CD4-positive, alpha-beta T cell treated with Interleukin-6 at 100 ng/mL for 8 hours (primary cell): ENCODE measurements around the gene ACOX3.
"Not testable (repeated sequence)": the region's sequence is repeated elsewhere in the genome, so short reads cannot be mapped to it uniquely, and the experiment has no call there.

Experiments
- DNase-seq: peaks from one replicate; pipeline ENCODE4 v3.0.0-alpha.2; 2020; ENCODE audit warnings: mixed read lengths, low spot score

ACOX3 gene

DNA sequence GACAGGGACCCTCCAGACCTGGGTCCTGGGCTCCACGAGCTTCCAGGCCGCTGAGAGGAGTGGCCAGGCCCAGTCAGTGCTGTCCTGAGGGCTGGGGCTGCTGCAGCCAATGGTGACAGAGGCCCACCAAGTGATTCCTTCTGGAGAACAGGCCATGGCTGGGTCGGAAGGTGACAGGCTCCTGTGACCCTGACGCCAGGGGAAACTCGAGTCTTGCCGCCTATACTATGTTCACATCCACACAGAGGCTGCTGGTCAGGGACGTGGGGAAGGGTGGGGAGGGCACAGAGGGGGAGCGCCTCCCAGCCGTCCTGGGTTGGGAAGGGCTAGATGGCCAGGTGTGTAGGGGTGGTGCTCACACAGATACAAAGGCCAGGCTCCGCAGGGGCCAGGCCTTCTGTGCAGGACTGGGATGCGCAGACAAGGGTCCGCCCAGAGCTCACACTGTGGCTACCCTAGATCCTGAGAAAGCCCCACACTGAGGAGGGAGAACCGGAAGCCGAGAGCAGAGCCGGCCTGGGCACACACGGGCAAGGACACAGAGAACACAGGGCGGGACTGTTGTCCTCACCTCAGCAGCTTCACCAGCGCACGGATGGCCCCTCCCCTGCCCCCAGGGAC is 89.6 kb downstream of the ACOX3 start:
- no peak for DNase-seq

DNA sequence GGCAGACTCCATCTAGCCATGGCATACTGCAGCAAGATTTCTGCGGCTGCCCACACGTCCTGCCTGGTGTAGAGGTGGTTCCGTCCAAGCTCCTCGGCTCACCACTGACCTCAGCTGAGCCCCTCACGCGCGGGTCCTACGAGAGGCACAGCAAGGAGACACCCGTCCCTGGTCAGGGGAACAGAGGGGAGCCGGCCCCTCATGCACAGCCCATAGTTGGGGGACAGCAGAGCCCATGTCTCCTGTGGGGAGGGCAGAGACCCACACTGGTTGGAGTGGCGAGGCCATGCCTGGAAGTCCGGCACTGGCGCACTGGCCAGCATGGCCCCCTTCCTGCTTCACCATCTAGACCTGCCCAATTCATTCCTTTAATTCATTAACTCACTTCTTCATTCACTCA is 90.2 kb downstream of the ACOX3 start:
- no peak for DNase-seq

DNA sequence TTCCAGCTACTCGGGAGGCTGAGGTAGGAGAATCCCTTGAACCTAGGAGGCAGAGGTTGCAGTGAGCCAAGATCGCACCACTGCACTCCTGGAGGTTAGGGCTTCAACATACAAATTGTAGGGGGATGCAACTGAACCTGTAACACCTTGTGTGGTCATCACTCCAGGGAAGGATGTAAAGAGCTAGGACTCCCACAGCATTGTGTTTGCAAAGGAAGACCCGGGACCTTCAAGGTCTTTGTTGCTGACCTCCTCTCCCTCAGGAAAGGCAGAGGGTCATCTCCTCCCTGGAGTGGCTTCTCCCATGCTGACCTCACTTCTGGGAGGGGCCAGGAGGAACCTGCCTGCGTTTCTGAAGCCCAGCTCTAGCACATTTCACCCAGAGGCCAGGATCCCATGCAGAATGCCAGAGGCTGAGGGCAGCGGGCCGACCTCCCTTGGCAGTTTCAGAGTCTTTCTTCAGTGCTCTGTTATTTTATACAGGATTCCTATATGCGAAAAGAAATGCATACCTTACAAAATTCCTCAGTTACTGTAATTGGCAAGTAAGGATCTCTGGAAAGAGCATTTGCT is 90.8 kb downstream of the ACOX3 start:
- DNase-seq, result no peak

DNA sequence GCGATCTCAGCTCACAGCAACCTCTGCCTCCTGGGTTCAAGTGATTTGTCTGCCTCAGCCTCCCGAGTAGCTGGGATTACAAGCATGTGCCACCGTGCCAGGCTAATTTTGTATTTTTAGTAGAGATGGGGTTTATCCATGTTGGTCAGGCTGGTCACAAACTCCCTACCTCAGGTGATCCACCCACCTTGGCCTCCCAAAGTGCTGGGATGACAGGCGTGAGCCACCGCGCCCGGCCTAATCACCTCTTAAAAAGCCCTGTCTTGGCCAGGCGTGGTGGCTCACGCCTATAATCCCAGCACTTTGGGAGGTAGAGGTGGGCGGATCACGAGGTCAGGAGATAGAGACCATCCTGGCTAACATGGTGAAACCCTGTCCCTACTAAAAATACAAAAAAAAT is 91.3 kb downstream of the ACOX3 start:
- not testable (repeated sequence) for DNase-seq

DNA sequence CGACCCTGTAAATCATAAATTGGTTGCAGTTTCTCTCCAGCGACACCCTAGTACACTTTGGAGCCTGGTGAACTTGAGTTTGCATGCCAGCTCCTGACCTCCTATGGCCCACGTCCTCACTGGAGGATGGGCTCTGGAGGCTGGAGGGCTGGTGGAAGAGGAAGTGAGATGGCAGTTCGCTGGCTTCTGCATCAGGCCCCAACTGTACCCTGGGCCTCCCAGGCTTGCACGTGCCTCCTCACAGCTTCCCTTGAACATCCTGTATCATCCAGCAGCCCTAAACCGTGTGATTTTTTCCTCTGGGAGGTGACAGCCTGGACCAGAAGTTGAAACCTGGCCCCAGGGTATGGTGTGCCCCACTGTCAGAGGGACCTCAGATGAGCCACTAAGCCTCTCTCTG is 92.5 kb downstream of the ACOX3 start:
- DNase-seq, result no peak

DNA sequence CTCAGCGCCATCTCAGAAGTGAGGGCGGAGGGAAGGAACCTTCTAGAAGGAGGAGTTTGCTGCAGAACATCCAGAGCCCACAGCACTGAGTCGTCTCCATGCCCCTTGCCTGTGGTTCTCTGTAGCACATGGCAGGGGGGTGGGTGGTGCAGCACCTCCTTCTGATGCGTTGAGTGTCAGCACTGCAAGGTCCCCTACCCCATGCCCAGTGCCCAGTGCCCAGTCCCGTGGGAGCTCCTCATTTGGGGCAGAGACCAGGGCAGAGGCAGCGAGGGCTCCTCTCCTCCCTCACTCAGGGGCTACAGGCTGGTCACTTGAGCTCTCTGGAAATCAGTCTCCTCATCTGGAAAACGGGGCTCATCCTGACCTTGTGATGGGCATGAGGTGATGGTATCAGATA is 92.9 kb downstream of the ACOX3 start:
- DNase-seq, result no peak

DNA sequence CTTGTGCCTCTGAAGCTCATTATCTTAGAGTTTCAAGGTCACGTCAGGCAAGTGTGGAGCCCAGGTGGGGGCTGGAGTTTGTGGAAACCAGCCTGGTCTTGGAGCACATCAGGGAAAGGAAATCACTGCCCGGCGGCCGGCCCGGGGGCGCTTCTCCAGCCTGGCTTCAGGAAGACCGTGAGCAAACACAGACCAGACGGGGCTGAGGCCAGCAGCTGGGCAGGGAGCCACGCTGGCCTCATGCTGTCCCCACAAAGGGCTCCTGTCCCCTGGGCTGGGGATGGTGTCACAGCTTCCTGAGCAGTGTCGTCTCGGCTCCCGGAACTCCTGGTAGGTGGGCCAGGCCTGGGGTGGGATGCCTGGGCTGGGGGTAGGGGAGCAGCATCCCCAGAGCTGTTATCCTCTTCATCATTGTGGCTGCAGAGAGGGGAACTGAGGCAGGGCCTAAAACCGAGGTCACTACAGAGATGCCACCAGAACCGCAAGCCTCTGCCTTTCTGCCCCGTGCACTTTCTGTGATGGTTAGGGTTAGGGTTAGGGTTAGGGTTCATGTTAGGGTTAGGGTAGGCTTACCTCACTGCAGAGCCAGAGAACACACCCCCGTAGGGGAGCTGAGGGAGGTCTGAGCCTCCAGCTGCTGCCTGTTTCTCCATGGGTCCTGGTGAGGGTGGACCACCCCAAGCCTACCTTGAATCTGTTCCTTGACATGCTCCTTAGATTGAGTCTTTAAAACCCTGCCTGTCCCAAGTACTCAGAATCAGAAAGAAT is 93.5 kb downstream of the ACOX3 start:
- DNase-seq, result no peak

DNA sequence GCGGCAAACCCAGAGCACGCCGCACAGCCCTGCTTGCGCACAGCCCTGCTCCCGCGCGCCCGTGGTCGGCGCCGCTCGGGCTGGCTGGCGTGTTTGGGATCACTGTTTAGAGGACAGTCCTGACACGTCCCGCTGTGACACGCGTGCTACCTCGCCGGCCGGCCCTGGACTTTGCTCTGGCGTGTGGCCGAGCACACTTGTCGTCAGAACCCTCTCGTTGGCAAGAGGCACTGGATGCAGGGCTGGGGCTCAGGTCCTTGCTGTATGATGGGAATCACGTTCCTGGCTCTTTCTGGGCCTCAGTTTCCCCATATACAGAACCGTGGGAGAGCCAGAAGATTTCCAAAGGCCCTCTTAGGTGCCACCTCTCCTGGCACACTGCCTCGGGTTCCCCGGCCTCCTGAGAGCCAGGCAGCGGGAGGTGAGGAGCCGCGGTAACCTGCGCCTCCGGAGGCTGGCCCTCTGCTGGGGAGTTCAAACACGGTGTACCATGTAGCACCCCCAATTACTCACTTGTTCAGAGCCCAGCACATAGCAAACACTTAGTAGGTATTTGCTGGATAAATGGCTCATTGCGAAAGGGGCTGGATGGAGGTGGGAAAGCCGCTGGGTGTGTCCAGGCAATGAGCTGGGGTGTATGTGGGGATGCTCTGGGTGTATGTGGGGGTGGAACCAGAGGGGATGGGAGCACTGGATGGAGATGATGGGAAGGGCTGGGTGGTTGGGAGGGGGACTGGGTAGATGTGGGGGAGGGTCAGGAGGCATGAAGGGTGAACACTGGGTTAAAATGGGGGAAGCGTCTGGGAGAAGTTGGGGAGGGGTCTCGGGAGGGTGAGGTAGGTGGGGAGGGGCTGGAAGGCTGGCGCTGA is 94.3 kb downstream of the ACOX3 start:
- no peak for DNase-seq

DNA sequence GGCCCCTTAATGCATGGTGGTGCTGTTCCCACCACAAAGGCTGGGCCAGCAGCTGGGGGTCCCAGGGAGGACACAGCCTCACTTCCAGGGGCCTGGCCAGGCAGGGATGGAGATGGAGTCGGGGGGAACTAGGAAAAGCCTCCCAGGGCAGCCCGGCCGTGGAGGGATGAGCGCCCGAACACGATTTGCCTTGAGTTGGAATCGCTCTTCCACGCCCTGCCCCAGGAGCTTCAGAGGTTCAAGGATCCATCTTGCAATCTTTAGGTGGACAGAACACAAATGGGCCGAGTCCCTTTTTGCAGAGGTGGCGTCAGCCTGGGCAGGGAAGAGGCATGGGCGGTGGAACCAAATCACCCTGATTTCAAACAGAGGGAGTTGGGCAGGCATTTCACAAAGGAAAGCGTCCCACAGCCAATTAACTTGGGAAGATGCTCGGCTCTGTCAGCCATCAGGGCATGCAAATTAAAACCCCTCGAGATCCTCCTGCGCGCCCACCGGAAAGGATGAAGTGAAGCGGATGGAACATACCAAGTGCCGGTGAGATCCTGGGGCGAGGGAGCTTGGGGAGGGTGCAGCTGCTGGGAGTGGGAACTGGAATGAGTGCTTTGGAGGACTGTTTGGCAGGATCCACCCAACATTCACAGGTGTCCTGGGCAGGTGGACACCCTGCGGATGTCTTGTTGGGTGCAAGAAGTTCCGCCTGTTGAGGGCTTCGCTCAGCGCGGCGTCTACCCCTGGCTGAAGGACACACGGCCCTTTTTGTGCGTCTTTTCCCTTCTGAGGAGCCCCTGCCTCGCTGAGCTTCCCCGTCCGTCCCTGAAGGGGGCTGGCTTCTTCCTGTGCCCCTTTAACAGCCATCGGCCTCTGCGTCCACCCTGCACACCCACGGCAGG is 95.2 kb downstream of the ACOX3 start:
- no peak for DNase-seq

DNA sequence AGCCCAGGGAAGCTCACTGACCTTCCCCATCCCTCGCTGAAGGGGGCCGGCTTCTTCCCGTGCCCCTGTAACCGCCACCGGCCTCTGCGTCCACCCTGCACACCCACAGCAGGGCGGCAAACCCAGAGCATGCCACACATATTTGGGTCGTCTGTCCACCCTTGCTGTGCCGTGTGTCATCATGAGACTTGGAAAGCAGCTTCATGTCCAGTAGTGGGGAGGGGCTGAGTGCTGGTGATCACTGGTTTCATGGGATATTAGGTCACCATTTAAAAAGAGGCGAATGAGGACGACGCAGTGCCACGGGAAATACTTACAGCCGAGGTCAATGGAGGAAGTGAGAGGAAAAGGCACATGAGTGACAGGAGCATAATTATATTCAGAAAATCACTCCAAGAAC is 96.1 kb downstream of the ACOX3 start:
- no peak for DNase-seq

DNA sequence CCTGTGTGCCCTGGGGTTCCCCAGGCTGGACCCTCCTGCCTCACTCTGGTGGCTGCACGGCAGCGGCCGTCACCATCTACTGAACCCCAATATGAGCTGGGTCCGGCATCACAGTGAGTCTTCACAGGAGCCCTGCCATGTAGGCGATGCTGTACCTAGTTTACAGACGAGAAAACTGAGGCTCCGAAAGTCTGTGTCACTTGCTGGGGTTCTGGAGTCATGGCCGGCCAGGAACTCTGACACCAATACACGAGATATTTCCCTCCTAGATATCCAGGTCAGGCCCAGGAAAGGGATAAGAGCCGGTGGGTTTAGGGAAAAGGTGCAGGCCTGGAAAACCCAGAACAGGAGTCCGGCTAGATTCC is 96.6 kb downstream of the ACOX3 start:
- DNase-seq, result no peak

DNA sequence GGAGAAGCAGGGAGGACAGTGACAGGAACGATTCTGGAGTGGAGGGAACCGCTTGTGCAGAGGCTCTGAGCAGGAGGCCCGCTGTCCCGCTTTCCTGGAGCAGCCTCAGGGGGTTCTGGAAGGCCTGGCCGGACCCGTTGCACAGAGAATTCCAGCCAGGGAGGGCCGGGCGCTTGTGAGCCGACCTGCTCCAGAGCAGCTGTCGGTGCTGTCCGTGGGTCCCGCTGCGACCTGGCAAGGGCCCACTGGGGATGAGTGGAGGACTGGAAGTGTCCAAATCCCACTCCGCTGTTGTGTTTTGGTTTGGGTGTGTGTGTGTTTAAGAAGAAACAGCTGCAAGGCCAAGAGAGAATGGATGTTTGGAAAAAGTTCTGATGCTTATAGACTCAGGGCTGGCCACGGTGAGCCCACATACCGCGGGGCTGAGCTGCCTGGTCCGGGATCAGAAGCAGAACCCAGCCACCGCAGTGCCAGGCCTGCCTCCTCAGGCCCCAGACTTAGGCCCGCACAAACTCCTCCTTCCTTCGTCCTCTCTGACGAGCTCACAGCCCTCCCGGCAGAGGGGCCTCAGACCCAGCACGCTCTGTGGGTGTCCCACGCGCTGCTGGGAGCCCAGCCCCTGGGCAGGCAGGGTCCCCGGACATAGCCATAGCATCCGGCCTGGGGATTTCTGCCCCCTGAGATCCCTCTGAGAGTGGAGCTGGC is 97.1 kb downstream of the ACOX3 start:
- DNase-seq, result no peak

DNA sequence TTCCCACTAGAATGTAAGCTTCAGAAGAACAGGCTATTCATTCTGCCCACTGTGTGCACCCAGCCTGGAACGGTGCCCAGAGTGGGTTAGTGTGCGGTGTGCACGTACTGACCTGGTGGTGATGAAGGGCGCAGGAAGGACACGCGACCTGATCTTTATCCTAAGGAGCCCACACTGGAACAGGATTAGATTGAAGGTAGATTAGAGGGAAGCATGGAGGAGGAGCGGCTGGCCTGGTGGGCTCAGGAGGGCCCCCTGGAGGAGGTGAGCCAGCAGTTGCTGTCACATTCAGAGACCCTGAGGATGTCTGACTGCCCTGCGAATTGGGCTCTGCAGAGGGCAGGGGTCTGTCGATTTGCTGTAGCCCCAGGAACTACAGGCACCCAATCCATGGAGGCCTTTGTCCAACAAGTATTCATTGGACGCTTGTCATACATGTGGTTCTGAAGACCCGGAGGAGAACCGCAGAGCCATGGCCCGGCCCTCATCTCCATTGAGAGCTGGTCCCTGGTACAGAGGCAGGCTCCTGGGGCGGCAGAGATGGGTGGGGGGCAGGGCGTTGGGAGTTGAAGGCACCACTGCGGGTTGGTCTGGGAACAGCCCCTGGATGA is 97.8 kb downstream of the ACOX3 start:
- DNase-seq, result no peak

DNA sequence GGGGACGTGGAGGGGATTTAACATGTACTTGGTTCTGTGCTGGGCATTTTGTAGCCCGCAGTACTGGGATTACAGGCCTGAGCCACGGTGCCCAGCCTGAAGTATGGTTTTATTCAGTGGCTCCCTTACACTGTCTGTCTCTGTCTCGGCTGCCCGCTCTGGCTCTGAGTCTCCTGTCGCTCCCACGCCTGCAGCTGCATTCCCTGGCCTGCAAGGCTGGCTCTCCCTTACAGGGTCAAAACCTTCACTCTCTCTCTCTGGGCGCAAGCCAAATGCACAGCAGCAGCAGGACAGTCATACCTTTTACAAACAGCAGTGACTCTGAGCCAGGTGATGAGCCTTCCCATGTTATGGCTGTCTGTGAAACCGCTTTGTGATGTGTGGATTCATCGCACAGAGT is 98.8 kb downstream of the ACOX3 start:
- DNase-seq, result no peak

DNA sequence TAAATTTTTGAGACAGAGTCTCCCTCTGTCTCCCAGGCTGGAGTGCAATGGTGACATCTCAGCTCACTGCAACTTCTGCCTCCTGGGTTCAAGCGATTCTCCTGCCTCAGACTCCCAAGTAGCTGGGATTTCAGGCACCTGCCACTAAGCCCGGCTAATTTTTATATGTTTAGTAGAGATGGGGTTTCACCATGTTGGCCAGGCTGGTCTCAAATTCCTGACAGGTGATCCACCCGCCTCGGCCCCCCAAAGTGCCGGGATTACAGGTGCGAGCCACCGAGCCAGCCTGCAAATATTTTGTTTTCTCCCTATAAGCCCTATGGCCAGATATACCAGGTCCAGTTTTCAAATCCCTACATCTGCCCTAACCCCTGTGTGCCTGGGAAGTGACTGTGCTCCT is 99.2 kb downstream of the ACOX3 start:
- not testable (repeated sequence) for DNase-seq

DNA sequence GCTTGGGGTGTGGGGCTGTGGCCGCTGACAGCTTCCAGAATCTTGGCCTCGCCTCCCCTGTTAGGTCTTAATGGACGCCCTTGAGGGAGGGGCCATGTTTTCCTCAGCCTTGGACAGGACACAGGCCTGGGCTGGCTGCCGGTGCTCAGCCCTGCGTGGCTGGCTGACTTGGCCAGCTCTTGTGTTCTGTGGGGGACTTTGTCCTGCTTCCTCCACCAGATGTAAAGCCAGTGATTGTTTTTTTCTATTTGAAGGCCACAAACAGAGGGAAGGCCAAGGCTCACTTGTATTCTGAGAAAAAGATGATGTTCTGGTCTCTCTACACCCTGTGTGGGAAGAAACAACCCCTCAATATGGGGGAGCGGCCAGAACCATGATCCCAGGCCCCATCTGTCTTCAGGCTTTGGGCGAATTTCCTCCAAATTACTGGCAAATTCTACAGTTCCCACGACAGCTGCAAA is 99.7 kb downstream of the ACOX3 start:
- DNase-seq, result no peak

DNA sequence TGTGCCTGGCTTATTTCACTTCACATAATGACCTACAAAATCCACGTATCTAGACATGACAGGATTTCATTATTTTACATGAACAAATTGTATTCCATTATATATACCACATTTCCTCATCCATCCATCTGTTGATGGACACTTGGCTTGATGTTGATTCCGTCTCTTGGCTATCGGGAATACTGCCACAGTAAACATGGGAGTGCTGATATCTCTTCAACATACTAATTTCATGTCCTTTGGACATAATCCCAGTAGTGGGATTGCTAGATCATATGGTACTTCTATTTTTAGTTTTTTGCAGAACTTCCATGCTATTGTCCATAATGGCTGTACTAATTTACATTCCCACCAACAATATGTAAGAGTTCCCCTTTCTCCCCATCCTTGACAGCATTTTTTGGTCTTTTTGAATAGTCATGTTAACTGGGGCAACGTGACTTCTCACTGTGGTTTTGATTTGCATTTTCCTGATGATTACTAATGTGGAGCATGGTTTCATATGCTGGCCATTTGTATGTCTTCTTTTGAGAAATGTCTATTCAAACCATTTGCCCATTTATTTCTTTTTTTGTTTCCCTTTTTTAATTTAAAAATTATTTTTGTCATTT is 102.1 kb downstream of the ACOX3 start:
- DNase-seq, result no peak

DNA sequence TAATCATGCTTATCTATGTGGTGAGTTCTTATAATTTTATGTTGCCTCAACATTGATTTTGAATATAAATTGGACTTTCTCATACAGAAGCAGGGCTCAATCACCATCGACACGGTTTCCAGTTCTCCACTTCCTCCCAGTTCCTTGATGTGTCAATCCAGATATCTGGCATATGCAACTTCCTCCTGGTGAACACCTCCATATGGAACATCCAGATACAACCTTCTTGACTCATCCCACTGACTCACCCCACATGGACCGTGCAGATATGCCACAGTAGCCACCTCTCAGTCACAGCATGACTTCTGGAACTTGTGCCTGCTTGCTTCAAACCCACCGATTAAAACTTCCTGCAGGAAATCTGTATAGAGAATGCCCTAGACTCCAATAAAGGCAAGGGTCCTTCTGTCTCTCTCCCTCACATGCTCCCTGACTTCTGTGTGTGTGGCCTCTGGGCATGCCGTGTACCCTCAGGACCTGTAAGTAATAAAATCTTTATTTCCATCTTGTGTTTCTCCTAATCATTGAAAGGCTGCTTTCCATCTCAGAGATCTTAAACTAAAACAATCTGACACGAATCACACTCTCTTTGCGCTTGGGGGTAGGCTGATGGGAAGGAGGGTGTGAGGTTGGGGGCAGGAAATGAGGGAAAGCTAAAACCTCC is 104.0 kb downstream of the ACOX3 start:
- no peak for DNase-seq

DNA sequence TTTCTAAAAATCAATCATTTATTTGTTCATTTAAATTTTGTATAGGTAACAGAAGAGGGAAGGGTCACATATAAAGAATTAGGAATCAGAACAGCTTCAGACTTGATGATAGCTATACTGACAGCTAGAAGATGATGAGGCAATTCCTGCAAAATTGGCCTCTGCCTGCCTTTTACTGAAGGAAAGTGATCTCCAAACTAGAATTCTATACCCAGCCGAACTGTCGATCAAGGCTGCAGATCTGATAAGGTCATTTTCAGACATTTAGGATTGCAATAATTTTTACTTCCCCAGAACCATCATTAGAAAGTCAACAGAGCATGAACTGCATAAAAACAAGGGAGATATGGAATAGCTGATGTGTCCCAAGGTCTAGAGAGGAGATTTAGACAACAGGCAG is 104.7 kb downstream of the ACOX3 start:
- no peak for DNase-seq
